ENCODE results near the gene SMARCA4. TPM values are rescaled to one million over a fixed set of nuclear protein-coding genes. Genes with fewer than 3 reads are reported as not detected.

SMARCA4 gene
- total and polyA plus RNA-seq, 4 donors: 15.9 to 35.4 (median 22.5) TPM

Small RNAs within 50 kb of the gene (small RNA-seq; reads per million reads assigned to genes)
- gene RF02271: not detected
- 0.27 reads per million, percentile 19 among the genes with 10 or more reads in this experiment for gene RN7SL192P

Other genes with a start within 250 kb of the SMARCA4 start
- gene DNM2, start 243.0 kb upstream of the SMARCA4 start, total RNA-seq: 10 to 100 TPM; 79.5 to 95.1 TPM
- 10 to 100 TPM; 23.1 to 38.6 TPM for gene DNM2, start 243.0 kb upstream of the SMARCA4 start, polyA plus RNA-seq
- gene TMED1, start 124.8 kb upstream of the SMARCA4 start, total RNA-seq: 10 to 100 TPM; 17.8 to 24.7 TPM
- 10 to 100 TPM; 28.4 to 34.7 TPM for gene TMED1, start 124.8 kb upstream of the SMARCA4 start, polyA plus RNA-seq
- 1 to 10 TPM; 1.8 to 3.9 TPM for gene C19orf38, start 112.6 kb upstream of the SMARCA4 start, total RNA-seq
- 1 to 10 TPM in 1 of 2 donors, under 1 TPM in 1; 0.97 to 1.1 TPM for gene C19orf38, start 112.6 kb upstream of the SMARCA4 start, polyA plus RNA-seq
- 10 to 100 TPM; 12.6 to 18.3 TPM for gene CARM1, start 89.5 kb upstream of the SMARCA4 start, total RNA-seq
- gene CARM1, start 89.5 kb upstream of the SMARCA4 start, polyA plus RNA-seq: 10 to 100 TPM in 1 of 2 donors, 1 to 10 TPM in 1; 5.1 to 17.5 TPM
- gene YIPF2, start 32.4 kb upstream of the SMARCA4 start, total RNA-seq: 10 to 100 TPM; 34.7 to 37.4 TPM
- gene YIPF2, start 32.4 kb upstream of the SMARCA4 start, polyA plus RNA-seq: 10 to 100 TPM; 13.2 to 36.9 TPM
- gene TIMM29, start 32.2 kb upstream of the SMARCA4 start, total RNA-seq: 10 to 100 TPM; 18.8 to 25.2 TPM
- gene TIMM29, start 32.2 kb upstream of the SMARCA4 start, polyA plus RNA-seq: 10 to 100 TPM in 1 of 2 donors, 1 to 10 TPM in 1; 9.4 to 10.4 TPM
- gene LDLR, start 128.4 kb downstream of the SMARCA4 start, total RNA-seq: 100 to 1,000 TPM in 1 of 2 donors, 10 to 100 TPM in 1; 99.5 to 141 TPM
- 10 to 100 TPM; 17.3 to 28.4 TPM for gene LDLR, start 128.4 kb downstream of the SMARCA4 start, polyA plus RNA-seq
- 10 to 100 TPM in 1 of 2 donors, under 1 TPM in 1; 0.42 to 72.5 TPM for gene SPC24, start 194.8 kb downstream of the SMARCA4 start, total RNA-seq
- gene SPC24, start 194.8 kb downstream of the SMARCA4 start, polyA plus RNA-seq: 1 to 10 TPM; 1.2 to 1.4 TPM
- gene KANK2, start 236.5 kb downstream of the SMARCA4 start, total RNA-seq: 10 to 100 TPM; 51.0 to 67.8 TPM
- 10 to 100 TPM; 15.0 to 30.3 TPM for gene KANK2, start 236.5 kb downstream of the SMARCA4 start, polyA plus RNA-seq

All from liver (tissue), 5 donors.